Neutrophil (primary cell): ENCODE results near the gene TPST2.
A peak's percentile ranks its signal among the peaks of the same experiment; 100 is the strongest.

Experiments used
- H3K27ac ChIP-seq: fragments of 200-600 bp; sonication (generic); 2 replicates; pipeline ENCODE4 v1.5.1; 2016; ENCODE audit warnings: mild to moderate bottlenecking, moderate library complexity
- H3K27me3 ChIP-seq: fragments of 200-600 bp; sonication (generic); 2 replicates; pipeline ENCODE4 v1.6.0; 2016; ENCODE audit warnings: mild to moderate bottlenecking
- H3K36me3 ChIP-seq: fragments of 200-600 bp; sonication (generic); 2 replicates; pipeline ENCODE4 v1.5.1; 2017
- H3K4me1 ChIP-seq, 2 experiments: fragments of 200-600 bp in 1 of 2; sonication (generic) in 1 of 2; 1 replicate in 1 of 2; 2 replicates in 1 of 2; pipeline versions ENCODE4 v1.5.1 to v1.6.1; 2013 to 2016; ENCODE audit warnings: low read depth in 1 of 2, low read length in 1 of 2, mild to moderate bottlenecking in 1 of 2, moderate library complexity in 1 of 2; ENCODE audit not compliant: control insufficient read depth in 1 of 2, insufficient read depth in 1 of 2
- H3K4me3 ChIP-seq, 2 experiments: fragments of 200-600 bp in 1 of 2; sonication (generic) in 1 of 2; 1 replicate in 1 of 2; 2 replicates in 1 of 2; pipeline ENCODE4 v1.5.1; 2013 to 2016; ENCODE audit warnings: low read depth in 1 of 2, low read length in 1 of 2, mild to moderate bottlenecking in 1 of 2, moderate library complexity in 1 of 2
- H3K9me3 ChIP-seq: fragments of 200-600 bp; sonication (generic); 2 replicates; pipeline ENCODE4 v1.5.1; 2016
- CTCF ChIP-seq: fragments of 200-600 bp; sonication (generic); IDR thresholded peaks from 2 replicates; pipeline ENCODE4 v1.5.1; 2016; ENCODE audit warnings: antibody characterized with exemption

Gene TPST2

GRCh38 chr22:26589845-26590736 is at the start of gene TPST2:
TSS of gene TPST2 (minus strand) at chr22:26590132. CDS start at chr22:26541630, 48,502 bp downstream.
- no peaks in the 10 kb centered on the region for H3K9me3 ChIP-seq
- H3K27ac ChIP-seq = peak within 1 kb of the TSS; percentile 84
- H3K4me3 ChIP-seq = peak within 1 kb of the TSS; percentile 82 to 93
- peak; percentile 42 for TF ChIP-seq CTCF
- no peaks in the 10 kb centered on the region for H3K27me3 ChIP-seq
- H3K36me3 ChIP-seq = no peaks in the 10 kb centered on the region
- peaks cover 70 to 80% of the 10 kb centered on the region in 2 experiments for H3K4me1 ChIP-seq

GRCh38 chr22:26636296-26636695 is 46.4 kb upstream of the TPST2 start:
- no peaks in the 10 kb centered on the region for H3K36me3 ChIP-seq
- no peak overlapping the region for H3K4me3 ChIP-seq
- TF ChIP-seq CTCF = no peak
- H3K4me1 ChIP-seq = no peaks in the 10 kb centered on the region
- no peaks in the 10 kb centered on the region for H3K9me3 ChIP-seq
- no peak overlapping the region for H3K27ac ChIP-seq
- peaks cover 3% of the 10 kb centered on the region for H3K27me3 ChIP-seq

GRCh38 chr22:26635117-26635516 is 45.2 kb upstream of the TPST2 start:
- Histone ChIP-seq H3K27me3 (peaks cover 3% of the 10 kb centered on the region), H3K4me3 (no peak overlapping the region), H3K27ac (no peak overlapping the region), H3K36me3 (no peaks in the 10 kb centered on the region), H3K4me1 (no peaks in the 10 kb centered on the region), H3K9me3 (no peaks in the 10 kb centered on the region)
- no peak for TF ChIP-seq CTCF

- Histone ChIP-seq H3K27me3 (peaks cover 3% of the 10 kb centered on the region), H3K9me3 (no peaks in the 10 kb centered on the region), H3K4me3 (no peak overlapping the region), H3K27ac (no peak overlapping the region), H3K4me1 (no peaks in the 10 kb centered on the region), H3K36me3 (no peaks in the 10 kb centered on the region)
- no peak for TF ChIP-seq CTCF
Observed at GRCh38 chr22:26634189-26634588, 44.3 kb upstream of the TPST2 start.

GRCh38 chr22:26632422-26633155 is 42.7 kb upstream of the TPST2 start:
- no peak overlapping the region for H3K4me3 ChIP-seq
- no peak for TF ChIP-seq CTCF
- H3K4me1 ChIP-seq = no peaks in the 10 kb centered on the region
- no peaks in the 10 kb centered on the region for H3K36me3 ChIP-seq
- H3K27ac ChIP-seq = no peak overlapping the region
- no peaks in the 10 kb centered on the region for H3K9me3 ChIP-seq
- H3K27me3 ChIP-seq = peaks cover 3% of the 10 kb centered on the region
